Ecto neural progenitor cell (in vitro differentiated cells): ENCODE results near the gene SLCO4A1.

ENCODE experiments used
- DNase-seq: peaks from one replicate; pipeline ENCODE4 v3.0.0-alpha.2; 2018; ENCODE audit warnings: low spot score

The SLCO4A1 gene

GRCh38 chr20:62688083-62688482 lies 45.8 kb downstream of the SLCO4A1 start:
- no peak for DNase-seq

GRCh38 chr20:62688855-62689460 lies 46.7 kb downstream of the SLCO4A1 start:
- no peak for DNase-seq

- no peak for DNase-seq
These were observed 47.6 kb downstream of the SLCO4A1 start for GRCh38 chr20:62689861-62690260.

- DNase-seq = no peak
These were observed 48.0 kb downstream of the SLCO4A1 start for GRCh38 chr20:62690261-62690820.

- no peak for DNase-seq
These were observed 49.2 kb downstream of the SLCO4A1 start for GRCh38 chr20:62691487-62691886.

GRCh38 chr20:62692176-62692575 lies 49.9 kb downstream of the SLCO4A1 start:
- DNase-seq = no peak

GRCh38 chr20:62692801-62693523 lies 50.7 kb downstream of the SLCO4A1 start:
- no peak for DNase-seq

GRCh38 chr20:62693524-62693922 lies 51.2 kb downstream of the SLCO4A1 start:
- no peak for DNase-seq

- no peak for DNase-seq
These were observed 51.8 kb downstream of the SLCO4A1 start for GRCh38 chr20:62694106-62694505.

GRCh38 chr20:62694868-62695267 lies 52.6 kb downstream of the SLCO4A1 start:
- DNase-seq = no peak

- DNase-seq = no peak
These were observed 53.4 kb downstream of the SLCO4A1 start for GRCh38 chr20:62695448-62696414.

- no peak for DNase-seq
These were observed 54.2 kb downstream of the SLCO4A1 start for GRCh38 chr20:62696434-62696957.

GRCh38 chr20:62696989-62697388 lies 54.7 kb downstream of the SLCO4A1 start:
- no peak for DNase-seq

GRCh38 chr20:62697468-62697912 lies 55.2 kb downstream of the SLCO4A1 start:
- DNase-seq = no peak

GRCh38 chr20:62698231-62698630 lies 55.9 kb downstream of the SLCO4A1 start:
- no peak for DNase-seq

- no peak for DNase-seq
These were observed 57.0 kb downstream of the SLCO4A1 start for GRCh38 chr20:62699296-62699695.

- DNase-seq = no peak
These were observed 57.4 kb downstream of the SLCO4A1 start for GRCh38 chr20:62699741-62700140.

GRCh38 chr20:62700261-62700930 lies 58.1 kb downstream of the SLCO4A1 start:
- no peak for DNase-seq

- no peak for DNase-seq
These were observed 59.1 kb downstream of the SLCO4A1 start for GRCh38 chr20:62701161-62702012.

GRCh38 chr20:62702013-62702300 lies 59.7 kb downstream of the SLCO4A1 start:
- DNase-seq = no peak
